Panc1 (cell line): ENCODE data around the gene TCAF1. TPM values are rescaled to one million over a fixed set of nuclear protein-coding genes. Genes with fewer than 3 reads are reported as not detected.
"Not testable (repeated sequence)": the region's sequence is repeated elsewhere in the genome, so short reads cannot be mapped to it uniquely, and the experiment has no call there.

ENCODE experiments used
- ATAC-seq: fragments of 200-7000 bp; cut with Tn5 transposase; 2 replicates; pipeline ENCODE4 v1.9.1; 2020; ENCODE audit warnings: mild to moderate bottlenecking, moderate library complexity
- BruUV-seq: library from RNA; stranded (reverse); fragments of 400-500 nt; replicated peaks from 2 replicates; lab custom pipeline; 2021; lab: Mats Ljungman, UMichigan
- CTCF ChIA-PET: fragments of 300-600 bp; sonication (Branson Sonifier 250); formaldehyde crosslinking; loops from one replicate; lab custom pipeline; 2022; ENCODE audit warnings: antibody characterized with exemption; lab: Charles Lee
- POLR2A ChIA-PET: fragments of 300-600 bp; sonication (Branson Sonifier 250); formaldehyde crosslinking; loops from one replicate; lab custom pipeline; 2022; ENCODE audit warnings: antibody characterized with exemption; lab: Charles Lee
- DNase-seq: peaks from one replicate; pipeline ENCODE4 v3.0.0-alpha.2; 2010; ENCODE audit warnings: low read depth, low spot score
- H3K27ac ChIP-seq: 2 replicates; pipeline ENCODE4 v1.5.1; 2011; ENCODE audit warnings: mild to moderate bottlenecking, low read length, inconsistent platforms
- H3K27me3 ChIP-seq: fragments of 200-500 bp; sonication (Bioruptor generic); 2 replicates; pipeline ENCODE4 v1.6.0; 2014; ENCODE audit warnings: low read length, inconsistent platforms; ENCODE audit not compliant: control insufficient read depth, insufficient read depth
- H3K36me3 ChIP-seq: fragments of 200-500 bp; sonication (Bioruptor generic); 2 replicates; pipeline ENCODE4 v1.5.1; 2014; ENCODE audit warnings: inconsistent platforms, mild to moderate bottlenecking, low read length, moderate library complexity; ENCODE audit not compliant: control insufficient read depth, insufficient read depth
- H3K4me1 ChIP-seq: 2 replicates; pipeline ENCODE4 v1.5.1; 2011; ENCODE audit warnings: inconsistent platforms, mild to moderate bottlenecking, low read length, moderate library complexity; ENCODE audit not compliant: control insufficient read depth, insufficient read depth
- H3K4me3 ChIP-seq, 2 experiments: 2 replicates each; pipeline ENCODE4 v1.5.1; 2011 to 2012; ENCODE audit warnings: low read depth in 2 of 2, low read length in 2 of 2, mild to moderate bottlenecking in 2 of 2, inconsistent platforms in 1 of 2, moderate library complexity in 1 of 2
- H3K9me3 ChIP-seq: fragments of 200-500 bp; sonication (Bioruptor generic); 2 replicates; pipeline ENCODE4 v1.5.1; 2014; ENCODE audit warnings: low read depth, mild to moderate bottlenecking, inconsistent platforms, low read length, moderate library complexity; ENCODE audit not compliant: control insufficient read depth, insufficient read depth
- in situ Hi-C: cut with HindIII; loops from 2 replicates; pipeline ENCODE4 v1.10.0; 2016; ENCODE audit warnings: low sequenced_read_pairs, low pct_unique_long_range_greater_than_20kb
- intact Hi-C: fragments of 100-400 bp; cut with micrococcal nuclease; formaldehyde crosslinking; loops from one replicate; pipeline ENCODE4 v1.10.0; 2022; ENCODE audit not compliant: unreplicated experiment
- total RNA-seq: library from RNA; stranded (reverse); gene quantifications from one replicate; pipeline ENCODE4 v1.2.1, GENCODE V29; 2021; ENCODE audit not compliant: unreplicated experiment

TCAF1 gene
- total RNA-seq, 1 experiment from 2014 or later, result 35.2 TPM

DNA sequence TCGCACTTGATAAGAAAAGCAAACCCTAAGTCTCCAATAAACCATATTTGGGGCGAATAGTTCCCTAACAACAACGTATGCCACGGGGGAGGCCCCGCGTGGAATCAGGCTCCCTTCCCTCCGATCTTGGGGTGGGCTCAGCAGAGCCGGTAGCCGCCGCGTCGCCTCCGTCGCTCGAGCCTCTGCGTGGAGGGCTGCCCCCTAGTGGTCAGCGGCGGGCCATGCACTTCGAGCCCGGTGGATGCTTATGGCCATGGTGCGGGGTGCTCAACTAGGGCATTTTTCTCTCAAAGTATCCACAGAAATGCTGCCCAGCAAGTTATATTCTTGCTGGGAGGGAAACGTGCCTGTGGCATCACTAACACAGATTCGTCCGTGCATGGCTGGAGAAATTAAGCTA, 64.8 kb downstream of the TCAF1 start:
- H3K36me3 ChIP-seq, intact Hi-C loops, BruUV-seq, POLR2A ChIA-PET, CTCF ChIA-PET, DNase-seq, H3K27me3 ChIP-seq, in situ Hi-C loops, H3K4me1 ChIP-seq, H3K27ac ChIP-seq, H3K9me3 ChIP-seq: not testable (repeated sequence)
- peak; percentile 91 for ATAC-seq
- H3K4me3 ChIP-seq, result peak overlapping the region; percentile 21 to 27; a peak in 3 of 4 replicates

DNA sequence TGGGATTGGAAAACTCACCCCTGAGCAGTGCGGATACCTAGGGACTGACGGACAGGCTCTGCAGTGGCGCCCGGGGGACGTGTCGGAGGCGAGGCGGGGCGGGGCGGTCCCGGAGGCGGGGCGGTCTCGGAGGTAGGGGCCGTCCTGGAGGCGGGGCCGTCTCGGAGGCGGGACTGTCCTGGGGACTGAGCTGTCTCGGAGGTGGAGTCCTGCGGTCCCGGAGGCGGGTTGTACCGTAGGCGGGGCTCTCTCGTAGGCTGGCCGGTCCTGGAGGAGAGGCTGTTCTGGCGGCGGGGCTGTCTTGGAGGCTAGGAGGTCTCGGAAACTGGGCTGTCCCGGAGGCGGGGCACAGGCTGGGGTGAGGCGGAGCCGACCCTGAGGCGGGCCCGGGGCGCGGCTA, 65.4 kb downstream of the TCAF1 start:
- H3K4me3 ChIP-seq, result peak overlapping the region; percentile 32 to 39
- BruUV-seq, CTCF ChIA-PET, H3K9me3 ChIP-seq, POLR2A ChIA-PET, DNase-seq, intact Hi-C loops, H3K4me1 ChIP-seq, H3K27ac ChIP-seq, H3K36me3 ChIP-seq, in situ Hi-C loops, H3K27me3 ChIP-seq: not testable (repeated sequence)
- ATAC-seq, result peak; percentile 96

DNA sequence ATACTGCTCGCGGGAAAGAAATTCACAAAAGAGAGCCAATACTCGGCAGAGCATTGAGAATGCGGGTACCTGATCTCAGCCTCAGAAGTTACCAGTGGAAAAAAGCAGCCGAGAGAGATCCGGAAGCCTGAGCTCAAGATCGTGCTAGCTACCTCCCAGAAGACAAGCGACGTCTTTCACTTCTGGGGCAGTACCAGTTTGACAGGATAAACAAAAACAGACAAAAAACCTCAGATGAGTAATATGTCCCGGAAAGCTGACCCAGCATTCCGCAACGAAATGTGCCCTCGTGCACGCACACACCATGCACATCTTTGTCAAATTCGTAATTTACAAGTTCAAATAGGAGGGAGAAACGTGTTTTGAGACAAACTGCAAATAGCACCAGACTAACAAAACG, 65.9 kb downstream of the TCAF1 start:
- H3K4me1 ChIP-seq, POLR2A ChIA-PET, CTCF ChIA-PET: not testable (repeated sequence)

DNA sequence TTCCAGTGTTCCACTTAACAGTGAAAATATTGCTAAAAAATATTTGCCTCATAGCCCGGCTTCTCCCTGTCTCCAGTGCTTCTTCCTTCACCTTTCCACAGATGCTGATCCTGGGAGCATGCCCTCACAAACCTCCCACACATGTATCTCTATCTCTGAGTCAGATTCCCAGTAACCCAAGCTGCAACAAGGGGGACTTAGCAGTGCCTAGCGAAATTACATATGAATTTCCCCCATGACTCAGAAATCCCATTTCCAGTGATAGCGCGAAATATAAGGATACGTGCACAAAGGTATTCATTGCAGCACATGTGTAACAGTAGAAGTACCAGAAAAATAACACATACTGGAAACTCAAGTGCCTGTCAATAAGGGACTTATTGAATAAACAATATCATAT, 75.4 kb downstream of the TCAF1 start:
- CTCF ChIA-PET, H3K4me1 ChIP-seq, H3K4me3 ChIP-seq, H3K27me3 ChIP-seq, H3K36me3 ChIP-seq, intact Hi-C loops, ATAC-seq, H3K27ac ChIP-seq, POLR2A ChIA-PET, in situ Hi-C loops, H3K9me3 ChIP-seq, BruUV-seq, DNase-seq: not testable (repeated sequence)

More for the DNA sequence above, 65.9 kb downstream of the TCAF1 start:
- H3K27ac ChIP-seq, BruUV-seq, DNase-seq, H3K27me3 ChIP-seq, intact Hi-C loops, H3K9me3 ChIP-seq, in situ Hi-C loops, H3K36me3 ChIP-seq: not testable (repeated sequence)
- peak overlapping the region in 1 of 2 experiments; percentile 32; a peak in 1 of 4 replicates for H3K4me3 ChIP-seq
- peak; percentile 5; the same call in 1 of the 2 replicates for ATAC-seq

DNA sequence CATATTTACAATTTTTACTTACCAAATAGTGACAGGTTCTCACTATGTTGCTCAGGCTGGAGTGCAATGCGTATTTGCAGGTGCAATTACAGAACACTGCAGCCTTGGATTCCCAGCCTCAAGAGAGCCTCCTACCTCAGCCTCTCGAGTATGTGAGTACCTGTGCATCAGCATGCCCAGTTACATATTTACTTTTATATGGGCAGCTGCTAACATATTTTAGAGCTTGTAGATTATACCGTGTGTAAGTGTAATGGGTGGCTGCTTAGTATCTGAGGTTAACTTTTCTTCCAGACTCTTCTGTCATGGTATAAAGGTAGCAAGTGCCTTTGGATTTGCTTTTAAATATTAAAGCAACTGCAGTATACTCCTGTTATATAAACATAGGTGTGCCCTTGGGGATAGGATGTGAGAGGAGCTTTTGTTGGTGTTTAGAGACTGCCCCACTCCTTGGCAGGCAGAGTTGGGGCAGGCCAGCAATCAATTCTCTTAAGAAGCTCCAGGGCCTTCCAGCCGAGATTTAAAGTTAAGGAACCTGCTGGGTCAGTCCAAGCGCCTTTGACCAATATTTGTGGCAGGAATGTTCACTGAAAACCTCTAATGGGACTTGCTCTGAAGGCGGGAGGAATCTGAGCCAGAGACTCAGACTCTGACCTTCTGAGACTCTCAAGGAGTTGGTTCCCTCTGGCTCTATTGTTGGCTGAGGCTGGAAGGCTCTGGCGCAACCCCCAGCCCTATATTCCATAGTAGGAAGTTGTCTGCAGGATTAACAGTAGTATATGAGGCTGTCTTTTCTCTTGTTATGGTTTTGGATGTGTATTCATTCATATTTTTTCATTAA, 77.5 kb downstream of the TCAF1 start:
- POLR2A ChIA-PET, H3K27me3 ChIP-seq, H3K4me1 ChIP-seq, CTCF ChIA-PET, H3K36me3 ChIP-seq, H3K4me3 ChIP-seq, H3K27ac ChIP-seq, ATAC-seq, intact Hi-C loops, H3K9me3 ChIP-seq, DNase-seq, in situ Hi-C loops, BruUV-seq: not testable (repeated sequence)

DNA sequence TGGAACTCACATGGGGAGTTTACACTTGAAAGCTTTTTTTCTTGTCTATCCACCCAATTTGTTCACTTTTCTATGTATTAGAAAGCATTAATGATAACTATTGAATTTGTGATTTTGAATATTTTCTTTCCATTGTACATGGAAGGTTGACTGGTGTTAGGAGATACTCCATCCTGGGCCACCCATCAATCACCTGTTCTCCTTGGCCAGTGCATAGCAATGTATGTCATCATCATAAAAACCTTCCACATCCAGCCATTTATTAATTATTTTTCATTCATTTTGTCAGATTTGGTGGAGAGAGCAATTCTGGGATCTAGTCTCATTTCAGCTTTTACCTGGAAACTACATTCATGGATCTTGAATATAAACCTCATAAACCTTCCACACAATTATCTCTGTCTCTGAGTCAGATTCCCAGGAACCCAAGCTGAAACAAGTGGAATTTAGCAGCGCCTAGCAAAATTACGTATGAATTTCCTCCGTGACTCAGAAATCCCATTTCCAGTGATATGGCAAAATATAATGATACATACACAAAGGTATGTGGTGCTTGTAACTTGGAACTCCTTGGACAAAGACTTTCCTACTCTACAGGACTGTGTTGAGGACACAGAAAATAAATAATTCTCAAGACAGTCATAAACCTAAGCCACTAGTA, 78.2 kb downstream of the TCAF1 start:
- DNase-seq, BruUV-seq, CTCF ChIA-PET, in situ Hi-C loops, H3K4me1 ChIP-seq, H3K27ac ChIP-seq, H3K36me3 ChIP-seq, H3K27me3 ChIP-seq, H3K9me3 ChIP-seq, ATAC-seq, intact Hi-C loops, POLR2A ChIA-PET, H3K4me3 ChIP-seq: not testable (repeated sequence)

DNA sequence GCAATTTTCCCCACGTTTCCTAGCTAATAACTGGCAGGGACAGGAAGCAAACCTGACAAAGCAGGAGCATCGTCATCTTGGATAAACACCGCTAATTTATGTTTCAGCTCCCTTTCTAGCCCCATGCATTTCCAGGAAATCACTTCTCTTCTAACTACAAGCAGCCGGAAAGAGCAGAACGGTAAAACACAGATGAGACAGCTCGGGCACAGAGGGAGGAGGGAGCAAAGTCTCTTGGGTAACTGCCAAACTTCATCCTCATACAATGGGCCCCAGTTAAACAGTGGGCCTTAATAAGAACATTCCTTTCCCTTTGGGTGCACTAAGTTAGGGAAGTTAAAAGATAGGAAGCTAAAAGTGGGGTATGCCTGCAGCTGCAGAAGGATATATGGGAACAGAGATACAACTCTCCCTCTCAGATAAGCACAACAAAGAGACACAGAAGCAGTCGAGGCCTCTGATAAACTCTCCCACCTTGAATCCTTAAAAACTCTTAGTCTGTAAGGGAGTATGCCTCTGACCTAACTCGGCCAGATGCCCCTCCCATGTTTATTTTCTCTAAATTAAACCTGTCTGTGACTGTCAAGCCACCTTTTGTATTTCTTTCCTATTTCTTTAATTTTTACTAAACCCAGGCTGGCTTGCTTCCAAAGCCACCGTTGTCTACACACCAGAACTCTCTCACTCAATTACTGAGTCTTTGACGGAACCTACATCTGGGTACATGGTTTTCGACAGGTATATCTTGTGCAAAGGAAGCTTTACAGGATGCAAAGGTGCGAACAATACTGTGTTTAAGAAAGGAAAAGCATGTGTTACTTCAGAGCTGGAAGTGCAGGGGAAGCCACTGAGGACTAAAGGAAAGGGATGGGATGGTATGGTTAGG, 80.3 kb downstream of the TCAF1 start:
- H3K27me3 ChIP-seq, in situ Hi-C loops, DNase-seq, ATAC-seq, intact Hi-C loops, H3K4me3 ChIP-seq, H3K36me3 ChIP-seq, BruUV-seq, H3K9me3 ChIP-seq, CTCF ChIA-PET, H3K27ac ChIP-seq, POLR2A ChIA-PET, H3K4me1 ChIP-seq: not testable (repeated sequence)
